Activated CD8-positive, alpha-beta memory T cell treated with anti-CD3 and anti-CD28 coated beads, Interleukin-2, amount 50 U/mL, for 1 hour (primary cell): ENCODE results near the gene PDE7B.

ENCODE experiments used
- DNase-seq: peaks from one replicate; pipeline ENCODE4 v3.0.0-alpha.2; 2020; ENCODE audit errors: extremely low read depth

Gene PDE7B

DNA sequence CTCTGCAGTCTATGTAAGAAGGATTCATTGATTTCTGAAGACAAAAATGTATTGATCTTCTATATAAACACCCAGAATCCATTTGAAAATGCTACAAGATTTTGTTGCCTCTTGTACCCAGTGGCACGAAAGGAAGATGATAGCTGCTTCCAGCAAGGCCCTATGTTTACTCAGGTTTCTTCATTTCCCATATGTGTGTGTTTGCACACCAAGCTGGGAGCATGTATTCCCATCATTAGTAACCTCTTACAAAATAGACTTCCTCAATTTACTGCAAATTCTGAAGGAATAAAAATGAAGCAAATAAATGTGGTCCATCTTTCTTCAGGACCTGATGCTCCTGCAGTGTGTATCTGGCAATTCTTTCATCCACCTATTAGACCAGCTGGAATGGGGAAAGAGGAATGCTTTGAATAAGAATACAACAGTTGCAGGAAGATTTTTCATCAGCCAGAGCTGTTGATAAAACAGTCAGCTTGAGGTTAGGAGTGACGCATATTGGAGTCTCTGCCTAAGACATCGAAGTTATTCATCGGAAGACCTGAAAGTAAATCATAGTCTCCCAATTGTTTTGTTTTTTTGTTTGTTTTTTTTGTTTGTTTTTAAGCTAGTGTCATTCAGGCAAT, 132.3 kb downstream of the PDE7B start:
- no peak for DNase-seq

DNA sequence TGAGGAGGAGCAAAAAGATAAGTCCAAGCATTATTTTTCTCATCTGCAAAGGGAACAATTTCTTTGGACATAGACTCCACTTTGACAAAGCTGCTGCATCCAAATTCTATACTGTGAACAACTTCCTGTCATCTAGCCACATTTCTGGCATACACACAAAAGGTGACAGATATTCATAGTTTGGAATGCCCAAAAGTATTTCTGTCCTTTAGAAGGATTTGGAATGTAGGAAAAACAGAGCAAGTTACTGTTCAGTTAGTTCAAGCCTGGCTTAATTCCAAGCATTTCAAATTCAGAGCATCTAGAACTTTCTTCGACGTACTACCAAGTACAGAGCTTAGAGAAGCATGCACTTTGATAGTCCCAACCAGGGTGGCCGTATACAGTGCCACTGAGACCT, 134.0 kb downstream of the PDE7B start:
- no peak for DNase-seq

DNA sequence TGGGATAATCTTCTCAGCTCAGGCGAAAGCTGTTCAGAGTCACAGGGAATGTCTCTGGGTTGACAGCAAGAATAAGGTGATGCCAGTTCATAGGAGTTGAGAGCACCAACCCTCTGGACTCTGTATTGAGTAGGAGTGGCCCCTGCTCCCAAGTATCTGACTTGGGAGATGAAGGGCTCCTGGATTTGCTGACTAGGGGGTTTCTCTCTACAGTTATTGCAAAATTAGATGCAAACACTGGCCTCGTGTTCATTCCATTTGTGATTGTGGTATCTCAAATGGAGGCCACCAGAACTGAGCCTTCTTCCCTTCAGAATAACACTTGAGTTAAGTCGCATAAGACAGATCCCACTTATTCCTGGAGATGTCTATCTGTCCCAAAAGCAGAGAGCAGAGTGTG, 135.7 kb downstream of the PDE7B start:
- no peak for DNase-seq

DNA sequence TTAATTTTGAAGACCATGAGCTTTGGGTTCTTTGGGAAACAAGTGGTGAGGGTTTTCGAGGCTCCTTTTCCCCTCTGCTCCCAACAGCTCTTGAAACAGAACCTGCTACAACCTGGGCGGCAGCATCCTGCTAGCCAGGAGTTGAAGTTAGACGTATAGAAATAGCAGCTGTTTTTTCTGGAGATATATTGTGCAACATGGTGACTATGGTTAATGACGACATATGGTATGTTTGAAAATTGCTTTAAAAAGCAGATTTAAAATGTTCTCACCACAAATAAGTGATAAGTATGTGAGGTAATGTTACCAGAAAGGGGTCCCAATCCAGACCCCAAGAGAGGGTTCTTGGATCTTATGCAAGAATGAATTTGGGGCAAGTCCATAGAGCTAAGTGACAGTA, 138.9 kb downstream of the PDE7B start:
- DNase-seq = no peak

DNA sequence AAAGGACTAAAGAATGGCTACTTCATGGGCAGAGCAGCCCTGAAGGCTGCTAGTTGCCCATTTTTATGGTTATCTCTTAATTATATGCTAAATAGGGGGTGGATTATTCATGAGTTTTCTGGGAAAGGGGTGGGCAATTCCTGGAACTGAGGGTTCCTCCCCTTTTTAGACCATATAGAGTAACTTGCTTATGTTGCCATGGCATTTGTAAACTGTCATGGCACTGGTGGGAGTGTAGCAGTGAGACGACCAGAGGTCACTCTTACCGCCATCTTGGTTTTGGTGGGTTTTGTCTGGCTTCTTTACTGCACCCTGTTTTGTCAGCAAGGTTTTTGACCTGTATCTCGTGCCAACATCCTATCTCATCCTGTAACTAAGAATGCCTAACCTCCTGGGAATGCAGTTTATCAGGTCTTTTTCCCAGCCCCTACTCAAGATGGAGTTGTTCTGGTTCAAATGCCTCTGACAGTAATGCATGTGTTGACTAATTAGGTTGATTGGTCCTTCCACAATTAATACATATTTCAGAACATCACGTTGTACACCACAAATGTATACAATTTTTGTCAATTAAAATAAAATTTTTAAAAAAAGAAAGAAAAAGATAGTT, 139.5 kb downstream of the PDE7B start:
- no peak for DNase-seq

DNA sequence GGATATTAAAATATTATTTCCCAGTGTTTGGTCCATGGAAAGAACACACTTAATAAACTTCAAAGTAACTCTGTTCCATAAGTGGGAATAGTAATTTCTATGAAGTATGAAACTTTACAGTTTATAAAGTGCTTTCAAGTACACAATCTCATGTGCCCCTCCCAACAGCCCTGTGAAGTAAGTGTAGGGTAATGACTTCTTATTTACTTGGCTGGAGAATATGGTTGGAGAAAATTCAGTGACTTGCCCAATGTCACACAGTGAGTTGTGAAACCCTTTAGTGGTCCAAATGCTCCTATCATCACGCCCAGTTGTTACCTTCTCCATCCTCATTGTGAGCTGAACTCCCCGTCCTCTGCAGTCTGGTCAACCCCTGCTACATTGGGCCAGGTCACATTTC, 141.2 kb downstream of the PDE7B start:
- DNase-seq = no peak

DNA sequence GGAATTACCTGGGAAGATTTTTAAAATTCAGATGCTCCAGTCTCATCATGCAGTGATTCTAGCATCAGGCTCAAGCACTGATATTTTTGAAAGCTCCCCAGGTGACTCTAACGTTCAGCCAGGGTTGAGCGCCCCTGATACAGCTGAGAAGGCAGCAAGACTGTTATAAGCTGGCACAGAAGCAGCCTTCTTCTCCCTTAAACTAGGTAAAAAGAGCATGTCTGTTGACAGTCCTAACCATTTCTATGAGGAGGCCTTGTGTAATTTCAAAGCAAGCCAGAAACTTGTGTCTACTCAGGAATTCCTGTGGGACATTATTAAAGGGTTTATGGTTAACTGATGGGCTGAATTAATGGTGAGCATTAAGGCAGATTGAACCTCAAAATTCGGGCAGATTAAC, 141.9 kb downstream of the PDE7B start:
- DNase-seq = no peak

DNA sequence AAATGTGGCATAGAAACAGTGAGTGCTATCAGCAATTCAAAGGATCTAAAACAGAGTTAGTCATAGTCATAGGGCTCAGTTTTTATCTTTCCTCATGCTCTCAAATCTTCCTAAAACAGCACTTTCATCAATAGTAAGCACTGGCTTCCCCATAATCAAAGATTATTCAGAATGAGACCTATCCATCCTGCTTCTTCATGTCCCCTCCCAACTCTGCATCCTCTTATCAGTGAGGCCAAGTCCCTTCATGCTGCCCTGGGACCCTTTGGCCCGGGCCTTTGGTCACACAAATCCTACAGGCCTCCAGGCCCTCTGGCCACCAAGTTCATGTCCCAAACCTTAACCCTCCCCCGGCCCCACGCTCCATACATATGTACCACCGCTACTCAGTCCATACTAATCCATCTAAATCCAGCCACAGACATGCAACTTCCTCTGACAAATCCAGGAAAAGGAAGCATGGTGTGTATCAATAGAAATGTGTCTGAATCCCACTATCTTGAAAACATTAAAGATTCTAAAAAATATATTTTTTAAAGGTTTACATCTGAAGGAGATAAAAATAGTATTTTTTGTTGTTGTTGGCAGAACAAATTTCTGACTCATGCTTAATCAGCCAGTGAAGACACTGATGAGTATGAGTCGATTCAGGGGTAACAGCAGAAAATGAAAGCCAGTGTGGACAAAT, 143.5 kb downstream of the PDE7B start:
- no peak for DNase-seq

DNA sequence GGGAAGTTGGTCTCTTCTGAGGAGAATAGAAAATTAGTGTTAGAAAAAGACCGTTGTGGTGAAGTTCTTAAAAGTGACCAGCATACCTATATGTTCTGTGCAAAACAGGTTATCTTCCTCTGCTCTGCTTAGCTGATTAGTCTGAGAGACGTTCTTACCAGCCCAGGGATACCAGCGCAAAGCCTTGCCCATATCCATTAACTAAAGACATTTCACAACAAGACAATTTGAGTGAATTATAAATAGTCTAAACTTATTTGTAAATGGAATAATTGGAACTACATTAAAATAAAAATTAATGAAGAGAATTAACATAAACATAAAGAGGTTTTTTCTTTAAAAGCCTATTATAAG, 144.0 kb downstream of the PDE7B start:
- DNase-seq = no peak

DNA sequence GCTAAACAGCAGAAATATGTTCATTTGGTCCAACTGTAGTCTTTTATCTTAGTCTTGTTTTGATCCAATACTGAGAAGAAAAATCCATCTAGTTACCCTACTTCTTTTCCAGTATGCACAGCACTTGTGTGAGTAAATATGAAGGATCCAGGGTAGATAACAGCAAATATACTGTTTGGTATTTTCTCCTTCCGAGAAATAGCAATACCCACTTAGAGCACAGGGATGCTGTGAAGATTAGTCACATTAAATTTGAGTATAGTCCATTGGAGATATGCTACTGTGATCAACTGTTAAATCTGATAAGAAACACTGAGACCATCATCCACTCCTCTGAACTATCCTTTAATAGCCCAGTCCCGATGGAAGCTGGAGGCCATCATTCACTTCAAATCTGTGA, 145.2 kb downstream of the PDE7B start:
- no peak for DNase-seq

DNA sequence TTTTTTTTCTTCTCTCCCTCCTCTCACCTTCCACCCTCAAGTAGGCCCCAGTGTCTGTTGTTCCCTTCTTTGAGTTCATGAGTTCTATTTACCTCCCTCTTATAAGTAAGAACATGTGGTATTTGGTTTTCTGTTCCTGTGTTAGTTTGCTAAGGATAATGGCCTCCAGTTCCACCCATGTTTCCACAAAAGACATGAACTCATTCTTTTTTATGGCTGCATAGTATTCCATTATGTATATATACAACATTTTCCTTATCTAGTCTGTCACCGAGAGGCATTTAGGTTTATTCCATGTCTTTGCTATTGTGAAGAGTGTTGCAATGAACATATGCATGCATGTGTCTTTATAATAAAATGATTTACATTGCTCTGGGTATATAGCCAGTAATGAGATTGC, 147.9 kb downstream of the PDE7B start:
- DNase-seq = no peak

DNA sequence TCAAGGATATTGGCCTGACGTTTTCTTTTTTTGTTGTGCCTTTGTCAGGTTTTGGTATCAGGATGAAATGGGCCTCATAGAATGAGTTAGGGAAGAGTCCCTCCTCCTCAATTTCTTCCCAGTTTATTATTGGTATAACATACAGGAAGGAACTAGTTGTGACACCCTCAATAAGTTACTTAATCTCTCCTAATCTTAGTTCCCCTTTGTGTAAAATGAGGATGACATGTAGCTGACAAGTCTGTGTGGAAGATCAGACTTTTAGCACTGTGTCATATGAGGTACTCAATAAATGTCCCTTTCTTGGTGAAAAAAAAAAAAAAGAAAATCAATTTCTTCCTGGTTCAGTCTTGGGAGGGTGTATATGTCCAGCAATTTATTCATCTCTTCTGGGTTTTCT, 155.8 kb downstream of the PDE7B start:
- DNase-seq = no peak

DNA sequence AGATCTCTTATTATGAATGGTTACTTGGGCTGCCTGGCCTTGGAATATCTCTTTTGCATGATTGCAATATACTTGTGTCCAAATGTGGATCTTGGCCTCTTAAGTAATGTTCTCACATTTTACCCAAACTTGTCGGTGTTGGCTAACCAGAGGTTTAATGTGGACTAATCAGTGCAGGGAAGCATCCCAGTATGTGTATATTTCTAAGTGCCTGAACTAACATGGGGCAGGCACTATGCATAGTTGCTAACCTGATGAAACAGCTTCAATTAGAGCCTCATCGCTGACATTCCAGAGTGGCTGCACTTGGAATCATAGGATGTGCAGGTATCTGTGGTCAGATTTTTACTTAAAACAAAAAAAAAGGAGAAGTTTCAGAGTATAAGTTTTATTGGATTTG, 160.0 kb downstream of the PDE7B start:
- DNase-seq = no peak

DNA sequence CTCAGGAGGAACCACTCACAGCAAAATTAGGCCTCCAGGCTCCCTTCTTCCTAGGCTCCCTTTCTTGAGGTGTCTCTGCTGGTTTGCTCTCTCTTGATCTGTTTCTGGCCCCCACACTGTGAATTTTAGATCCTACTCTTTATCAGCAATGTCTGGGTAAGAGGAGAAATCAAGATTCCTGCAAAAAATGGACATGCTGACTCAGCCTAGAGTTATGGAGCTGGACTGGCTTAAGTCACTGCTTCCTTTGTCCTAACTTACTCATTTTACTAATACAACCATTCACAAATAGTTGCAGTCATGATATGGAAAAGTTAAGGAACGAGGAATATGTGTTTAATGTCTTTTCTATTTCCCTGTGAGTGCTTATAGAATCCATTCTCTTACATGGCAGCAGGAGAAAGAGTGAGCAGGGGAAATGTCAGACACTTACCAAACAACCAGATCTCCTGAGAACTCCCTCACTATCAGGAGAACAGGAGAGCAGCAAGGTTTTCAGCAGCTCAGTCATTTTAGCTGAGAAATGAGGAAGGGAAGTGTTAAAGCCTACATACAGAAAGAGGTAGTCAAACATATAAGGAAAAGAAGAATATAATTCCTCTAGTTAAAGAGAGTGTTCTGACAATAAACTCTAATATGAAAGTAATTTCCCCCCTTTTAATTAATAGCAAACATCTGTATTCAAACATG, 160.8 kb downstream of the PDE7B start:
- no peak for DNase-seq

DNA sequence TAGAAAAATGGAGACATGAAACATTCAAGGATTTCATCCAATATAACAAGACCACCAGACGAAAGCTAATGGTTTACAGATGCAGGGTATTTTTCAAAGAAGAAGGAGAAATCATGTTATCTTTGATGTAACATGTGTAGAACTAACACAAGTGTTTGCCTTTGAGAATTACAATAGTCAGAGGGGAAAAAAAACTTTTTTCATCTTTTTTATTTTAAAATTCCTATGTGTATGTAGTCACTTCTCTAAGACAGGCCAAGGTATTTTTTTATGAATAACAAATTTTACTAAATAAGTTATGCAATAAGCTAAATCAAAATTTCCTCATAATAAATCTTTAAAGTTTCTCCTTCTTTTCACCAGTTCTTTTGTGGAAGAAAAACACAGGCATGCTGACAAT, 161.4 kb downstream of the PDE7B start:
- no peak for DNase-seq

DNA sequence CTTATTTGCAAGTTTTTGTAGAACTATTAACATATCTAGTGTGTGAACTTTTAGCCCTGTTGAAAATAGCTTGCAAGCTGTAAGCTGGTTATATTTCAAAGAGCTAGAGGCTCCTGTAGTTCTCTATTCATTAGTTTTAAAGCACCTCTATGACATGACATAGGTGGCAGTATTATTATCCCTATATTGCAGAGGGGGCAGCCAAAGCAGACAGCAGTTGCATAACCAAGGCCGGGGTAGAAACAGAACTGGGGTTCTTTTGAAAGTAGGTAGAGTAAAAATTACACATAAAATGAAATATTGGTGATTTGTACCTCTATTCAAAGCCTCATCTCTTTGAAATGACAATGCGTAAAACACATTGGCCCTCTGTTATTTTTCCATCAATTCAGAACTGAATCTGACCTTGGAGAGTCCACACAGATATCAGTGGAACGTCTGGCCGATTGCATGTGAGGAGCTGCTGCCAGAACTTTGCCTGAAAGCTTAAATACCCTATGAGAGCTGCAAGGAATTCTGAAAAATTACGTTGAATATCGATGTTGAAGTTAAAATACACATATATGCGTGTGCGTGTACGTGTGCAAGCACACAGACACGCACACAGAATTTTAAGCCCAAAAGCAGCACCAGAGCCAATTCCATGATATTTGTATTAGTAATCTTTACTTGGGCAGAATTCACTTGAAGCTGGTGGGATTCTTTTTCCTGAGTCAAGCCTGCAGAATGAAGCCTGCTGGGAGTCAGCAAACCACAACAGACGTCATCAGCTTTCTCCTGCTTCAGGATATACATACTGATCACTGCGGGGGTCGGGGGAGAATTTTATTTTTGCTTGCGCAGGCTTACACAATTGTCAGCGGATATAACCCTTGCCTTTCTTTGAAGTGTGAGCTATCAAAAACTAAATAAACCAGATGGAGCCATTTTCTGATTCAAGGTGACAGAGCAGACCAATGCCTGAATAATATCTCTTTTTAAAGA, 163.2 kb downstream of the PDE7B start:
- DNase-seq = no peak

DNA sequence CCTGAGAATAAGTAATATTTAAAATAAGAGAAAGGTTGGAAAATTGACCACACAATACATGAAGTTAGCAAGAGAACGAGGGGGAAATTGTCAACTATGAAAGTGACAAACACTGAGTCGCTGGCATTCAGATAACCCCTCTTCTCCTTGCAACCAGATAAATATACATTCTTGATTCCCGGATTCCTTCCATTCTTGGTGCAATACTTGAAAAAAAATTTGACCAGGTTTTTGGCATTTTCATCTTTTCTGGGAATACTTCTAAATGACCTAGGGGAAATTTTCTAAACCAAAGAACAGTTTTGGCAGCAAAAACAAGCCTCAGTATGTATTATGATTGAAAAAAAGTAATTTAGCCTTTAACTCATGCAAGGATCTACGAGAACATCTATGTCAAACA, 164.0 kb downstream of the PDE7B start:
- DNase-seq = no peak

DNA sequence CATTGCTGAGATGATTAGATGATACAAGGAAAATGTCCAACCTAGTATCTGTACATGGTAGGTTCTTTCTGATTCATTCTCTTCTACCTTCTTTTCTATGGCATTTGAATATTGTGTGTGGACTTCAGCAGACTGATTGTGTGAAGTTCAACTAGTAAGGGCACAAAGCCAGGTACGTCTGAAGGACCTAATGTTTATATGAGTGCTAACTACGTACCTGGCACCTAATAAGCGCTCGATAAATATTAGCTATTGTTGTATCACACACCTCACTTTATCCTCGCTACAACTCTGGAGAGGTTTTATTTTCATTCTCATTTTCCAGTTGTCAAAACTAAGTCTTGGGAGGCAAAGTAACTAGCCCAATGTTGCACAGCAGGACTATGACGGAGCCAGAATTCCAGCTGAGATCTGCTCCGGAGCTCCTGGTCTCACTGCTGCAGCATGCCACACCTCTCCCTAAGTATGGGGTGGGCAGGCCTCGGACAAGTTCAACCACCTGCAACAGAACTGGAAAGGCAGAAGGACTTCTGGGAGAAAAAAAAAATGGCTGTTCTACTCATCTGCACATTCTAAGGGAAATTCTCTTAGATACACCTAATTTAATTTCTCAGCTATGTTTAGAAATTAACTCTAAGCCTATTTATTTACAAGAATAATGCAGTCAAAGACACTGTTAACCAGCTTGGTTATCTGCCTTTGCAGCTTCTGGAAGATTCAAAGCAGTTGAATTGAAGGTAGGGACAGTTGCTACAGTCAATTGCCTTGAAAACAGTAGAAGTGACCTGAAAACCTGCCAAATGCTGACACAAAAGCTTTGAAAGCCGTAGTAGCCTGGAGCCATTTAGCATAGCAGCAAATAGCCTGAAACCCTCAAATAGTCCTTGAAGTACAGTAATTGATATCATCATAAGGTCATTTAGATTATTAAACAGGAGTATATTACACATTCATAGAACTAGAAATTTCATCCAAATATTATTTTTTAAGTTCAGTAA, 165.0 kb downstream of the PDE7B start:
- DNase-seq = no peak

DNA sequence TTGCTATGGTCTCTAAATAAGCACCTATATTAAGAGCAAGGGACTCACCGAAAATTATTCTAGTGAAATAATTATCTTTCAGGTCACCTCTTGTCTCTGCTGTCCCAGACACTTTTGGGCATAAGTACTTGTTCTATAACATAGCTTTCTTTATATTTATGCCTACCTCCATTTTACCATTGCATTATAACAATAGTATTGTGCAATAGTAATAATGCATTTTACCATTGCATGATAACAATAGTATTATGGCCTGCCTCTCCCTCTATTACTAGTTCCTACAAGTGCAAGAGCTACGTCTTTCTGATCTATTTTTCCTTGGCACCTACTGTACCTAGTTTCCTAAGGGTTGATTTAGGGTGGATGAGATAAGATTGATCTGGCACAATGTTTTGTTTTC, 169.2 kb downstream of the PDE7B start:
- no peak for DNase-seq

DNA sequence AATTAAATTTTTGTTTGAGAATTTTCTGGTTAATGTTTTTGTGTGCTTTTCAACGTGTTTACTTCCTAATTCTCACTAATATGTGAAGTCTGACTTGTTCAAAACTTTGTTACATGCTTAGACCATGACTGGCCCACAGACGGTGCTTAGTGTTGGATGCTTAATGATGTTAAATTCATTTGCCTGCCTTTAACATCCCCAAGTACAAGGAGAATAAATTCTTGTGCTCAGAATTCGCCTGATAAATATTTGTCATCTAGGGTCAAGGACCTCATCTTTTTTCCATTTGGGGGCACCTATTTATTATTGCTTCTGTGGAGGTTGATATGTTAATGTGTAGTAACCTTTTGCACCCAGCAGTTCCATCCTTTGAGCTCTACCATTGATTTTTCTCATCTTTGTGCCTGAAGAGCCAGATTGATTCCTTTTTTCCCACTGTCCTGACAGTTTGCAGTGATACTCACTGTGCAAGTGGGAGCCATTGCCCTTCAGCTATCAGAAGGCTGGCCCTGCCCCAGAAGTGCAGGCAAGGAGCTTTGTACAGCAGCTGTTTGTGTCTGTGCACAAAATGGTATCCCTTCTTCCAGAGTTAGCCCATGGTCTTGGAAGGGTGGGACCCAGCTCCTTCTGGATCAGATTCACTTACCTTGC, 170.8 kb downstream of the PDE7B start:
- no peak for DNase-seq
